K562 (cell line): ENCODE results near the gene SGSM2. TPM values are rescaled to one million over a fixed set of nuclear protein-coding genes. Genes with fewer than 3 reads are reported as not detected.

ENCODE experiments used
- ATAC-seq: fragments of 200-7000 bp; cut with Tn5 transposase; 3 replicates; pipeline ENCODE4 v1.9.1; 2020; ENCODE audit warnings: moderate library complexity
- BruUV-seq: library from RNA; stranded (reverse); fragments of 400-500 nt; replicated peaks from 2 replicates; lab custom pipeline; 2021; lab: Mats Ljungman, UMichigan
- CTCF ChIA-PET: fragments of 300-600 bp; formaldehyde crosslinking; extraction: SDS; loops from one replicate; lab custom pipeline; 2021; ENCODE audit warnings: low intra/inter-chr PET ratio; lab: Yijun Ruan, JAX
- POLR2A ChIA-PET: fragments of 300-600, 350-650 bp; sonication (Branson Sonifier 250); formaldehyde crosslinking; extraction: SDS; loops from one replicate; lab custom pipeline; 2021; ENCODE audit warnings: antibody characterized with exemption, inconsistent platforms; lab: Yijun Ruan, JAX
- DNase-seq, 4 experiments: peaks; one replicate each; pipeline versions ENCODE4 v3.0.0 to v3.0.0-alpha.2; 2011 to 2018; ENCODE audit warnings: low spot score in 3 of 4, mixed read lengths in 3 of 4; ENCODE audit errors: extremely low read depth in 1 of 4
- FAIRE-seq: peaks from 2 replicates; lab custom pipeline; 2011; peaks lifted over from hg19 to GRCh38; lab: Jason Lieb, UNC
- H2AFZ ChIP-seq: 2 replicates; pipeline ENCODE4 v1.6.0; 2011; ENCODE audit warnings: low read depth, low read length, control low read depth, inconsistent platforms
- H3K27ac ChIP-seq: fragments of 200-600 bp; 3 replicates; pipeline ENCODE4 v1.8.0; 2011; ENCODE audit warnings: low read depth, mild to moderate bottlenecking, control low read depth, inconsistent platforms, low read length, moderate library complexity, mixed read lengths; ENCODE audit errors: extremely low read depth
- H3K27me3 ChIP-seq, 2 experiments: fragments of 300-600 bp in 1 of 2; 2 replicates in 1 of 2; 3 replicates in 1 of 2; pipeline versions ENCODE4 v1.6.0 to v1.8.0; 2011; ENCODE audit warnings: inconsistent platforms in 2 of 2, low read length in 2 of 2, mild to moderate bottlenecking in 1 of 2, mixed read lengths in 1 of 2, moderate library complexity in 1 of 2; ENCODE audit not compliant: control insufficient read depth in 2 of 2, insufficient read depth in 2 of 2
- H3K36me3 ChIP-seq: fragments of 300-600 bp; 3 replicates; pipeline ENCODE4 v1.8.0; 2011; ENCODE audit warnings: mild to moderate bottlenecking, low read length, inconsistent platforms; ENCODE audit not compliant: control insufficient read depth, insufficient read depth
- H3K4me1 ChIP-seq, 2 experiments: fragments of 200-600 bp in 1 of 2; replicated peaks in 1 of 2; 2 replicates in 1 of 2; 3 replicates in 1 of 2; pipeline versions ENCODE4 v1.5.1 to v1.8.0; 2011; ENCODE audit warnings: inconsistent platforms in 2 of 2, low read length in 2 of 2, mild to moderate bottlenecking in 1 of 2, mixed read lengths in 1 of 2, moderate library complexity in 1 of 2; ENCODE audit not compliant: control insufficient read depth in 2 of 2, insufficient read depth in 2 of 2
- H3K4me2 ChIP-seq: 2 replicates; pipeline ENCODE4 v1.6.1; 2011; ENCODE audit warnings: low read length, control low read depth, inconsistent platforms, mixed read lengths; ENCODE audit not compliant: insufficient read depth
- H3K4me3 ChIP-seq: fragments of 200-600 bp; sonication (generic), shearing (Covaris generic); 2 replicates; pipeline ENCODE4 v1.5.1; 2016; ENCODE audit warnings: control low read depth, inconsistent platforms
- H3K79me2 ChIP-seq: fragments of 200-600 bp; 3 replicates; pipeline ENCODE4 v1.8.0; 2011; ENCODE audit warnings: low read length, inconsistent platforms; ENCODE audit not compliant: control insufficient read depth, insufficient read depth
- H3K9ac ChIP-seq, 2 experiments: 2 replicates each; pipeline versions ENCODE4 v1.6.0 to v1.6.1; 2011; ENCODE audit warnings: low read depth in 2 of 2, low read length in 2 of 2, control low read depth in 1 of 2, inconsistent platforms in 1 of 2, mild to moderate bottlenecking in 1 of 2, mixed read lengths in 1 of 2; ENCODE audit not compliant: insufficient read depth in 1 of 2
- H3K9me1 ChIP-seq: one replicate; pipeline ENCODE4 v1.6.0; 2011; ENCODE audit warnings: inconsistent platforms, mild to moderate bottlenecking, low read length, moderate library complexity; ENCODE audit not compliant: control insufficient read depth, insufficient read depth
- H3K9me3 ChIP-seq: replicated peaks from 2 replicates; pipeline ENCODE4 v1.5.1; 2011; ENCODE audit warnings: low read depth, low read length, inconsistent platforms; ENCODE audit not compliant: control insufficient read depth, insufficient read depth
- H4K20me1 ChIP-seq: replicated peaks from 2 replicates; pipeline ENCODE4 v1.6.1; 2011; ENCODE audit warnings: low read length, inconsistent platforms, mixed read lengths; ENCODE audit not compliant: control insufficient read depth, insufficient read depth
- EWSR1 ChIP-seq: fragments of 450-650 bp; IDR thresholded peaks from 2 replicates; pipeline ENCODE4 v1.6.1; 2018; ENCODE audit warnings: borderline replicate concordance, mild to moderate bottlenecking, low read depth, moderate library complexity; ENCODE audit not compliant: partially characterized antibody
- SMAD3 ChIP-seq: fragments of 450-650 bp; formaldehyde crosslinking; conservative IDR thresholded peaks from 2 replicates; pipeline ENCODE4 v1.4.0; 2020; ENCODE audit warnings: mild to moderate bottlenecking
- WGBS: fragments of 100-300 bp; shearing (Covaris generic); methylation state at CpG from one replicate; pipeline ENCODE4 v1.1.6; 2016; ENCODE audit warnings: low coverage, mixed read lengths; ENCODE audit not compliant: insufficient coverage; ENCODE audit errors: missing lambda C conversion rate; 5-methylcytosine and 5-hydroxymethylcytosine counted together
- in situ Hi-C: fragments of 300-500 bp; cut with MboI; formaldehyde crosslinking; loops from 4 replicates; pipeline ENCODE4 v1.15.0; 2018; ENCODE audit warnings: inconsistent platforms, mixed read lengths
- intact Hi-C: fragments of 100-400 bp; cut with micrococcal nuclease; formaldehyde crosslinking; loops from 2 replicates; pipeline ENCODE4 v1.14.2; 2022
- polyA plus RNA-seq, 8 experiments: library from polyadenylated mRNA; depleted of rRNA in 4 of 8; stranded (reverse) in 5 of 8; unstranded in 3 of 8; fragments of >200 nt; fragmentation: Nextera tagmentation in 2 of 8; fragmentation: Illumina TruSeq in 1 of 8; extraction: Ambion mirVana in 2 of 8; extraction: Trizol in 1 of 8; gene quantifications; 2 replicates each; pipeline versions ENCODE4 v1.2.1 to v1.2.3, GENCODE V29; 2011 to 2014; ENCODE audit warnings: inconsistent platforms in 1 of 8, missing spikeins in 1 of 8
- total RNA-seq, 7 experiments: library from RNA; depleted of rRNA in 6 of 7; stranded (reverse); fragments of >200 nt in 6 of 7; fragmentation: Illumina TruSeq in 2 of 7; extraction: Trizol in 2 of 7; gene quantifications; 2 replicates each; pipeline versions ENCODE4 v1.2.1 to v1.2.3, GENCODE V29; 2011 to 2021; ENCODE audit warnings: low replicate concordance in 1 of 7
- TF ChIP-seq, protein P1 (sequence below), 3 experiments: IDR thresholded peaks in 2 of 3; conservative IDR thresholded peaks in 1 of 3; 2 replicates each; pipeline ENCODE4 v1.5.1; 2011 to 2012; ENCODE audit warnings: low read length in 3 of 3, mild to moderate bottlenecking in 3 of 3, control low read depth in 2 of 3, improper control_type of control experiment in 1 of 3, inconsistent platforms in 1 of 3, low read depth in 1 of 3, mixed read lengths in 1 of 3, moderate library complexity in 1 of 3; ENCODE audit not compliant: insufficient read depth in 2 of 3

Gene SGSM2
- total and polyA plus RNA-seq, 9 of the 15 experiments (the other 6 are each of a cell fraction or from before 2014, with no cell fraction given): 0.20 to 26.3 (median 14.8) TPM

DNA sequence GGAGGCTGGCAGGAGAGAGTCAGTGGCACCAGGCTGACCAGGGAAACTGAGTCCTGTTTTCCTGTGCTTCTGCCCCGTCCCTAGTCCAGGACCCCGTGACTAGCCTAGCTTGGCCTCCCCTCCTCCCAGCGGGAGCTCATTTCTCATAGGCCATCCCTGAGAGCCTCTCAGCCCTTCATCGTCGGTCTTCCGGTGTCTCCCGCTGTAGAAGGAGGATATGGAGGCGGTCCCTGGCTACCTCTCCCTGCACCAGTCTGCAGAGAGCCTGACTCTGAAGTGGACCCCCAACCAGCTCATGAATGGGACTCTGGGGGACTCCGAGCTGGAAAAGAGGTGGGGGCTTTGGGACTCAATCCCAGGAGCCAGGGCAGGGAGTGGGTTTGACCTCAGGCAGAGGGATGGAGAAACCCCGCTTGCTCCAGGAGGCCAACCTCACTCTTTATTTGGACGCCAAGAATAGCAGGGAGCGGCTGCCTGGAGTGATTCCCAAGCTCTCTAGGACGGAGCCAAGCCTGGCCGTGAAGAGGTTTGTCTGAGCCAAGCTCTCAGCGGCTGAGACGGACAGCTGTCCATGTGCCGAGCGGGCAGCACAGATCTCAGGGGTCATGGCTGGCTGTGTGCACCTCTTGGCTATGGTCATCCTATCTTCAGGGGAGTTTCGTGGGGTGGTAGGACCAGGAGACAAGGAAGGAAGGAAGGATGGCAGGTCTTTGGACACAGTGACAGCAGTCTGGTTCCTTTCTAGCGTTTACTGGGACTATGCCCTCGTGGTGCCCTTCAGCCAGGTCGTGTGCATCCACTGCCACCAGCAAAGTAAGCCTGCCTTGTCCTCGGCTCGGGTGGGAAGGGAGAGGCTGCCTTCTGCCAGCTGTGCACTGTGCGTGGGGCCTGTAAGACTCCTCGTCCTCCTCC lies 26.8 kb downstream of the SGSM2 start:
- Histone ChIP-seq H3K4me3 (no peak overlapping the region), H3K27ac (no peak overlapping the region), H3K9me3 (no peaks in the 10 kb centered on the region), H3K9ac (no peak overlapping the region), H3K79me2 (no peaks in the 10 kb centered on the region), H3K9me1 (no peaks in the 10 kb centered on the region), H3K4me2 (no peak overlapping the region), H3K27me3 (no peaks in the 10 kb centered on the region), H2AFZ (no peak overlapping the region), H4K20me1 (no peaks in the 10 kb centered on the region; the same call in 1 of the 2 replicates), H3K4me1 (peaks cover 7 to 10% of the 10 kb centered on the region in 2 experiments; a peak in 4 of 5 replicates), H3K36me3 (no peaks in the 10 kb centered on the region)
- ATAC-seq (no peak), DNase-seq (no peak), FAIRE-seq (no peak)
- POLR2A ChIA-PET: no interaction called here
- intact Hi-C loops: no loop called here
- in situ Hi-C loops: no loop called here
- no peak for TF ChIP-seq SMAD3 (CRISPR knock-in tag)
- TF ChIP-seq, protein P1, sequence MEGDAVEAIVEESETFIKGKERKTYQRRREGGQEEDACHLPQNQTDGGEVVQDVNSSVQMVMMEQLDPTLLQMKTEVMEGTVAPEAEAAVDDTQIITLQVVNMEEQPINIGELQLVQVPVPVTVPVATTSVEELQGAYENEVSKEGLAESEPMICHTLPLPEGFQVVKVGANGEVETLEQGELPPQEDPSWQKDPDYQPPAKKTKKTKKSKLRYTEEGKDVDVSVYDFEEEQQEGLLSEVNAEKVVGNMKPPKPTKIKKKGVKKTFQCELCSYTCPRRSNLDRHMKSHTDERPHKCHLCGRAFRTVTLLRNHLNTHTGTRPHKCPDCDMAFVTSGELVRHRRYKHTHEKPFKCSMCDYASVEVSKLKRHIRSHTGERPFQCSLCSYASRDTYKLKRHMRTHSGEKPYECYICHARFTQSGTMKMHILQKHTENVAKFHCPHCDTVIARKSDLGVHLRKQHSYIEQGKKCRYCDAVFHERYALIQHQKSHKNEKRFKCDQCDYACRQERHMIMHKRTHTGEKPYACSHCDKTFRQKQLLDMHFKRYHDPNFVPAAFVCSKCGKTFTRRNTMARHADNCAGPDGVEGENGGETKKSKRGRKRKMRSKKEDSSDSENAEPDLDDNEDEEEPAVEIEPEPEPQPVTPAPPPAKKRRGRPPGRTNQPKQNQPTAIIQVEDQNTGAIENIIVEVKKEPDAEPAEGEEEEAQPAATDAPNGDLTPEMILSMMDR (IDR thresholded peaks at IDR 0.05 in 2 of 3, conservative IDR thresholded peaks at IDR 0.05 in 1 of 3; ENCODE audit: insufficient read depth in 2 of 3, low read depth in 1 of 3, low read length in 3 of 3): no peak
- no peak for TF ChIP-seq EWSR1
- CTCF ChIA-PET: no interaction called here
- BruUV-seq: no TSS peak
- WGBS: 81% methylated on average over 13 of the region's 26 CpGs
